GM18517 (cell line): ENCODE results near the gene ROPN1B.
"Not testable (repeated sequence)": the region's sequence is repeated elsewhere in the genome, so short reads cannot be mapped to it uniquely, and the experiment has no call there.

Source experiments
- ATAC-seq: cut with Tn5 transposase; IDR thresholded peaks from one replicate; pipeline ENCODE4 v1.9.1; 2021; ENCODE audit warnings: mild to moderate bottlenecking, moderate library complexity; ENCODE audit not compliant: unreplicated experiment

ROPN1B gene

GRCh38 chr3:125957674-125958510, 11.1 kb upstream of the ROPN1B start:
- ATAC-seq, result no peak

- ATAC-seq, result no peak
These were observed 10.3 kb upstream of the ROPN1B start for GRCh38 chr3:125958511-125959316.

- no peak for ATAC-seq
These were observed 9.5 kb upstream of the ROPN1B start for GRCh38 chr3:125959317-125960065.

GRCh38 chr3:125960066-125960424, 8.9 kb upstream of the ROPN1B start:
- ATAC-seq, result no peak

GRCh38 chr3:125960456-125961288, 8.3 kb upstream of the ROPN1B start:
- no peak for ATAC-seq

GRCh38 chr3:125961289-125961589, 7.7 kb upstream of the ROPN1B start:
- ATAC-seq, result no peak

- not testable (repeated sequence) for ATAC-seq
These were observed 5.1 kb upstream of the ROPN1B start for GRCh38 chr3:125963834-125964233.

- ATAC-seq, result no peak
These were observed 3.5 kb upstream of the ROPN1B start for GRCh38 chr3:125965505-125965904.

- ATAC-seq, result no peak
These were observed 1.8 kb upstream of the ROPN1B start for GRCh38 chr3:125967156-125967555.

- ATAC-seq, result not testable (repeated sequence)
These were observed 857 bp upstream of the ROPN1B start for GRCh38 chr3:125968121-125968520.

GRCh38 chr3:125971997-125972944, 3.3 kb downstream of the ROPN1B start:
- not testable (repeated sequence) for ATAC-seq

GRCh38 chr3:125975245-125976002, 6.4 kb downstream of the ROPN1B start:
- ATAC-seq, result not testable (repeated sequence)

- ATAC-seq, result not testable (repeated sequence)
These were observed 7.0 kb downstream of the ROPN1B start for GRCh38 chr3:125976003-125976390.

GRCh38 chr3:125977104-125977503, 8.1 kb downstream of the ROPN1B start:
- ATAC-seq, result not testable (repeated sequence)

GRCh38 chr3:125984951-125985350, 16.0 kb downstream of the ROPN1B start:
- ATAC-seq, result not testable (repeated sequence)

GRCh38 chr3:125990253-125990970, 21.4 kb downstream of the ROPN1B start:
- no peak for ATAC-seq

- not testable (repeated sequence) for ATAC-seq
These were observed 27.8 kb downstream of the ROPN1B start for GRCh38 chr3:125996751-125997150.

GRCh38 chr3:126002189-126002588, 33.2 kb downstream of the ROPN1B start:
- no peak for ATAC-seq
